HG02970 (cell line): ENCODE data around the gene DALRD3.
"Not testable (repeated sequence)": the region's sequence is repeated elsewhere in the genome, so short reads cannot be mapped to it uniquely, and the experiment has no call there.

Source experiments
- ATAC-seq: cut with Tn5 transposase; IDR thresholded peaks from one replicate; pipeline ENCODE4 v1.9.1; 2021; ENCODE audit warnings: mild to moderate bottlenecking, moderate library complexity, moderate number of reproducible peaks; ENCODE audit not compliant: unreplicated experiment, low FRiP score

The DALRD3 gene

GRCh38 chr3:49022688-49023171, 4.3 kb upstream of the DALRD3 start:
- no peak for ATAC-seq

GRCh38 chr3:49021813-49022687, 3.7 kb upstream of the DALRD3 start, which contains the start of gene NDUFAF3:
Gene NDUFAF3, plus strand, starts transcription at chr3:49022121. Its CDS starts 24 bp downstream, at chr3:49022145.
- peak; percentile 54 for ATAC-seq

GRCh38 chr3:49021213-49021812, 2.9 kb upstream of the DALRD3 start:
- ATAC-seq = peak; percentile 48

- peak; percentile 7 for ATAC-seq
Observed at GRCh38 chr3:49020330-49021212, 2.2 kb upstream of the DALRD3 start.

GRCh38 chr3:49019941-49020329, 1.6 kb upstream of the DALRD3 start:
- ATAC-seq = no peak

GRCh38 chr3:49018707-49019006, 277 bp upstream of the DALRD3 start:
- no peak for ATAC-seq

- ATAC-seq = no peak
Observed at GRCh38 chr3:49017229-49017970, 980 bp downstream of the DALRD3 start.

GRCh38 chr3:49016414-49017228, 1.8 kb downstream of the DALRD3 start:
- no peak for ATAC-seq

GRCh38 chr3:49015765-49016164, 2.6 kb downstream of the DALRD3 start:
- ATAC-seq = no peak

- no peak for ATAC-seq
Observed at GRCh38 chr3:49015072-49015471, 3.3 kb downstream of the DALRD3 start.

GRCh38 chr3:49013738-49014660, 4.4 kb downstream of the DALRD3 start:
- no peak for ATAC-seq

GRCh38 chr3:49013113-49013737, 5.2 kb downstream of the DALRD3 start:
- ATAC-seq = no peak

- ATAC-seq = no peak
Observed at GRCh38 chr3:49012441-49013017, 5.9 kb downstream of the DALRD3 start.

- ATAC-seq = no peak
Observed at GRCh38 chr3:49009396-49009795, 9.0 kb downstream of the DALRD3 start.

GRCh38 chr3:49008627-49009026, 9.8 kb downstream of the DALRD3 start:
- ATAC-seq = not testable (repeated sequence)

GRCh38 chr3:49007771-49008528, 10.4 kb downstream of the DALRD3 start:
- peak; percentile 29 for ATAC-seq
